Fibroblast of lung (primary cell): ENCODE measurements around the gene AP1G2. TPM values are rescaled to one million over a fixed set of nuclear protein-coding genes. Genes with fewer than 3 reads are reported as not detected.
A peak's percentile ranks its signal among the peaks of the same experiment; 100 is the strongest.

Experiments
- DNase-seq, 2 donors: peaks; one replicate each; pipeline versions ENCODE4 v3.0.0 to v3.0.0-alpha.2; 2010; ENCODE audit warnings: low read depth in 2 of 2
- H2AFZ ChIP-seq: 2 replicates; pipeline ENCODE4 v1.5.1; 2012; ENCODE audit warnings: low read length, control low read depth, inconsistent platforms
- H3K27ac ChIP-seq: 2 replicates; pipeline ENCODE4 v1.5.1; 2011; ENCODE audit warnings: low read length, control low read depth; ENCODE audit not compliant: insufficient read depth
- H3K27me3 ChIP-seq: 2 replicates; pipeline ENCODE4 v1.5.1; 2011; ENCODE audit warnings: mild to moderate bottlenecking, low read length; ENCODE audit not compliant: control insufficient read depth, insufficient read depth
- H3K36me3 ChIP-seq: 2 replicates; pipeline ENCODE4 v1.5.1; 2011; ENCODE audit warnings: low read length; ENCODE audit not compliant: control insufficient read depth, insufficient read depth
- H3K4me1 ChIP-seq: 2 replicates; pipeline ENCODE4 v1.5.1; 2011; ENCODE audit warnings: low read length; ENCODE audit not compliant: control insufficient read depth, insufficient read depth; ENCODE audit errors: extremely low read depth
- H3K4me2 ChIP-seq: 2 replicates; pipeline ENCODE4 v1.5.1; 2011; ENCODE audit warnings: low read length, control low read depth; ENCODE audit not compliant: insufficient read depth; ENCODE audit errors: extremely low read depth
- H3K4me3 ChIP-seq, 4 experiments: fragments of 200-600 bp in 1 of 4; sonication (generic) in 1 of 4; replicated peaks in 1 of 4; 2 replicates each; pipeline ENCODE4 v1.5.1; 2011 to 2016; ENCODE audit warnings: low read length in 4 of 4, low read depth in 3 of 4, mild to moderate bottlenecking in 3 of 4, control low read depth in 2 of 4, inconsistent platforms in 1 of 4, mixed read lengths in 1 of 4; ENCODE audit not compliant: insufficient read depth in 1 of 4; ENCODE audit errors: control extremely low read depth in 1 of 4
- H3K79me2 ChIP-seq: 2 replicates; pipeline ENCODE4 v1.5.1; 2012; ENCODE audit warnings: mild to moderate bottlenecking, low read length, inconsistent platforms; ENCODE audit not compliant: control insufficient read depth, insufficient read depth
- H3K9ac ChIP-seq: 2 replicates; pipeline ENCODE4 v1.5.1; 2011; ENCODE audit warnings: mild to moderate bottlenecking, low read length, control low read depth; ENCODE audit not compliant: insufficient read depth
- H3K9me3 ChIP-seq: 2 replicates; pipeline ENCODE4 v1.5.1; 2012; ENCODE audit warnings: low read depth, low read length; ENCODE audit not compliant: control insufficient read depth, insufficient read depth
- H4K20me1 ChIP-seq: 2 replicates; pipeline ENCODE4 v1.5.1; 2011; ENCODE audit warnings: low read length; ENCODE audit not compliant: control insufficient read depth, insufficient read depth; ENCODE audit errors: extremely low read depth
- EZH2 ChIP-seq: IDR thresholded peaks from 2 replicates; pipeline ENCODE4 v1.5.1; 2012; ENCODE audit warnings: low read length, control low read depth, mild to moderate bottlenecking; ENCODE audit errors: missing control alignments
- polyA plus RNA-seq, 2 donors: library from polyadenylated mRNA; depleted of rRNA in 1 of 2; stranded (reverse) in 1 of 2; unstranded in 1 of 2; fragments of >200 nt; gene quantifications; 2 replicates each; pipeline ENCODE4 v1.2.1, GENCODE V29; 2011 to 2012; ENCODE audit warnings: missing spikeins in 1 of 2
- total RNA-seq: library from RNA; depleted of rRNA; stranded (reverse); fragments of >200 nt; gene quantifications from 2 replicates; pipeline ENCODE4 v1.2.1, GENCODE V29; 2014
- TF ChIP-seq, protein P1 (sequence below), 2 donors: IDR thresholded peaks in 1 of 2; conservative IDR thresholded peaks in 1 of 2; 1 replicate in 1 of 2; 2 replicates in 1 of 2; pipeline ENCODE4 v1.5.1; 2011 to 2012; ENCODE audit warnings: low read length in 2 of 2, control low read depth in 1 of 2, inconsistent platforms in 1 of 2, low read depth in 1 of 2, mild to moderate bottlenecking in 1 of 2

Gene AP1G2
- total and polyA plus RNA-seq, 2 donors (not counting 1 experiment from before 2014, with no cell fraction given), result 7.9 to 9.2 TPM

DNA sequence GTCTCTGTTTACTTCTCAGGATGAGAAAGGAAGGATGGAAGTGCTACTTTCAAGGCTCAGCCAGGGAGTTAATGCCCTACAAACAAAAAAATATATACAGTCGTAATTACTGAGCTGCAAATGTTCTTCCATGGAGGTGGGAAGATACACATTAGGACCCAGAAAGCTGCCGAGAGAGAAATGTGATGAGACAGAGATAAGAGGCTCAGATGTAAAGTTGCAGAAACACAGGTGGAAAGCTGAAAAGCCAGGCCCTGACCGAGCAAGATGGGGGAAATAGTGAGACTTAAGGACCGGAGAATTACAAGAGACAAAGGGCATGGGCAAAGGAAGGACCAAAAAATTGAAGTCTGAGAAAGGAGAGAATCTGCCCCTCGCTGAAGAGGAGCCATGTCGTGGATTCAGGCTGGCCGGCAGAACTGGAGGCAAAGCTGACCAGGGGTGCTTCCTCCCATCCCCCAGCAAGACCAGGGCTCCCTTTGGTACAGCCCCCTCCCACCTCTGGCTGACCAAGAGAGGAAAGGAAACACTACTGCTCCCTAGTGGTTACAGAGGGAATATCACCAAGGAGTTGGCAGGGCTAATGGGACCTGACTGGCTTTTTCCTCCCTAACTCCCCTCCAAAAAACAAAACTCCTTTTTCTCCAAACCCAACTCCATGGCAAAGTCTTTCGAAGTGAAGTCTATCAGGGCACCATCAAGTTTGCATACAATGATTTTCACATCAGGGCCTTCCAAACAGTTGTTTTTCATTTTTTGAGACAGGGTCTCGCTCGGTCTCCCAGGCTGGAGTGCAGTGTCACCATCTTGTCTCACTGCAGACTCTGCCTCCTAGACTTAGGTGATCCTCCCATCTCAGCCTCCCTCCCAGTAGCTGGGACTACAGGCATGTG, 28.1 kb downstream of the AP1G2 start:
- no peaks in the 10 kb centered on the region for H3K36me3 ChIP-seq
- no peak overlapping the region for H3K4me3 ChIP-seq
- H3K9me3 ChIP-seq, result no peaks in the 10 kb centered on the region
- no peak overlapping the region for H3K27ac ChIP-seq
- DNase-seq, result peak in 1 of 2 donors; percentile 46
- no peaks in the 10 kb centered on the region for H3K79me2 ChIP-seq
- TF ChIP-seq EZH2, result no peak
- TF ChIP-seq, protein P1, sequence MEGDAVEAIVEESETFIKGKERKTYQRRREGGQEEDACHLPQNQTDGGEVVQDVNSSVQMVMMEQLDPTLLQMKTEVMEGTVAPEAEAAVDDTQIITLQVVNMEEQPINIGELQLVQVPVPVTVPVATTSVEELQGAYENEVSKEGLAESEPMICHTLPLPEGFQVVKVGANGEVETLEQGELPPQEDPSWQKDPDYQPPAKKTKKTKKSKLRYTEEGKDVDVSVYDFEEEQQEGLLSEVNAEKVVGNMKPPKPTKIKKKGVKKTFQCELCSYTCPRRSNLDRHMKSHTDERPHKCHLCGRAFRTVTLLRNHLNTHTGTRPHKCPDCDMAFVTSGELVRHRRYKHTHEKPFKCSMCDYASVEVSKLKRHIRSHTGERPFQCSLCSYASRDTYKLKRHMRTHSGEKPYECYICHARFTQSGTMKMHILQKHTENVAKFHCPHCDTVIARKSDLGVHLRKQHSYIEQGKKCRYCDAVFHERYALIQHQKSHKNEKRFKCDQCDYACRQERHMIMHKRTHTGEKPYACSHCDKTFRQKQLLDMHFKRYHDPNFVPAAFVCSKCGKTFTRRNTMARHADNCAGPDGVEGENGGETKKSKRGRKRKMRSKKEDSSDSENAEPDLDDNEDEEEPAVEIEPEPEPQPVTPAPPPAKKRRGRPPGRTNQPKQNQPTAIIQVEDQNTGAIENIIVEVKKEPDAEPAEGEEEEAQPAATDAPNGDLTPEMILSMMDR (conservative IDR thresholded peaks at IDR 0.05 in 1 of 2, IDR thresholded peaks at IDR 0.05 in 1 of 2; ENCODE audit: low read depth in 1 of 2, low read length in 2 of 2), result peak; percentile 56 to 81
- H3K9ac ChIP-seq, result no peak overlapping the region
- H2AFZ ChIP-seq, result peak overlapping the region; percentile 64
- no peaks in the 10 kb centered on the region for H4K20me1 ChIP-seq
- peaks cover 4% of the 10 kb centered on the region for H3K4me1 ChIP-seq
- H3K4me2 ChIP-seq, result no peak overlapping the region
- H3K27me3 ChIP-seq, result no peaks in the 10 kb centered on the region

DNA sequence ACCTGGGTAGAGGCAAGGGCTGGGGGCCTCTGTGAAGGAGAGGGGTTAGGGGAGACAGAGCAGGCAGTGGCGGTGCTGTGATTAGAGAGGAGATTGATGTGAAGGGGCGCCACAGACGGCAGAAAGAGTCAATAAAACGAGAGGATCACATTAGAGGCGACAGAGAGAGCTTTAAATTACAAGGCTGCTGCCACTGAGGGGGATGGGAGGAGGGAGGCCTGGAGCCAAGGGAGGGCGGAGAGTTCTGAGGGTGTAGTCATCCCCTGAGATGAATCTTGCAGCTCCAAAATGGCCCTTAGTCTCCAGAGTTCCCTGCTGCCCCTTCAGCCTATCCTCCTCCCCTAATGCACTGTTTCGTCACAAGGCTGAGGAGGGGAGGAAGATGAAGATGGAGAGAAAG, 28.8 kb downstream of the AP1G2 start:
- no peaks in the 10 kb centered on the region for H3K36me3 ChIP-seq
- no peaks in the 10 kb centered on the region for H3K79me2 ChIP-seq
- H3K9me3 ChIP-seq, result no peaks in the 10 kb centered on the region
- H2AFZ ChIP-seq, result peak overlapping the region; percentile 64
- H3K4me3 ChIP-seq, result no peak overlapping the region
- no peak overlapping the region for H3K9ac ChIP-seq
- H3K4me2 ChIP-seq, result peak overlapping the region; percentile 25
- H3K27ac ChIP-seq, result no peak overlapping the region
- DNase-seq, result peak in 1 of 2 donors; percentile 38
- no peaks in the 10 kb centered on the region for H3K27me3 ChIP-seq
- TF ChIP-seq EZH2, result no peak
- TF ChIP-seq, protein P1 (conservative IDR thresholded peaks at IDR 0.05 in 1 of 2, IDR thresholded peaks at IDR 0.05 in 1 of 2; ENCODE audit: low read depth in 1 of 2, low read length in 2 of 2), result no peak
- no peaks in the 10 kb centered on the region for H4K20me1 ChIP-seq
- H3K4me1 ChIP-seq, result peaks cover 4% of the 10 kb centered on the region

DNA sequence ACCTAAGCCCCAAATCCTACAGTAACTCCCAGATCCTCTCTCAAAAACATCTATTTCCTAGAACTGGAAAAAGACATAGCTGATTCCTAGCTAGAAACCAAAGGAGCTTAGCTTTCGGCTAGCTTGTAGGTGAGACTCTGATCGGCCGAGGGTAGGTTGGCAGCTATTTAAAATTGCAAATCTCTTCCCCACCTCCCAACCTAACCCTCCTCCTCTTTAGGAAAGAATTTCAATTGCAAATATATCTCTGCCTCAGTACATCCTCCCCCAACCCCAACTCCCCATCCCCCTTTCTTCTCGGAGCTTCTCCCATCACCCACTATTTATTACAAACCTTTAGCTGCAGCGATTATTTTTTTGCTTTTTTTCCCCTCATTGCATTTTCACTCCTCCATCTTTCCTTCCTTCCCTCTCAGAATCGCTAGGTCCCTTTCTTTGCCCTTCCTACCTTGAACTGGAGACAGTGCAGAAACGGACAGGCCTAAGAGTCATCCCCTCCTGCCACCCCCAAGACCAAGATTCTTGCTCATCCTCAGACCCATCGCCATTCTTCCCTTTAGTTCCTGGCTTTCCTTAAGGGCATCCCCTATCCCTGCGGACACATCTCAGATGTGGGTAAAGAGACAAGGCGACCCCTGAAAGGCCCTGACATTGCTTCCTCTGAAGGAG, 29.4 kb downstream of the AP1G2 start:
- Histone ChIP-seq H3K27ac (no peak overlapping the region), H3K4me1 (peaks cover 4% of the 10 kb centered on the region), H4K20me1 (no peaks in the 10 kb centered on the region), H3K4me2 (no peak overlapping the region), H3K9ac (no peak overlapping the region), H3K4me3 (no peak overlapping the region), H3K9me3 (no peaks in the 10 kb centered on the region), H3K27me3 (no peaks in the 10 kb centered on the region), H3K79me2 (no peaks in the 10 kb centered on the region), H3K36me3 (no peaks in the 10 kb centered on the region), H2AFZ (no peak overlapping the region)
- no peak for DNase-seq
- TF ChIP-seq, protein P1 (conservative IDR thresholded peaks at IDR 0.05 in 1 of 2, IDR thresholded peaks at IDR 0.05 in 1 of 2; ENCODE audit: low read depth in 1 of 2, low read length in 2 of 2), result no peak
- no peak for TF ChIP-seq EZH2
